A549 (cell line): Measurements from ENCODE around the gene PPP1R12B. TPM values are rescaled to one million over a fixed set of nuclear protein-coding genes. Genes with fewer than 3 reads are reported as not detected.

Experiments used
- ATAC-seq, 2 experiments: fragments of 200-7000 bp in 1 of 2; fragments of >200 bp in 1 of 2; cut with Nextera tagmentation in 1 of 2; cut with Tn5 transposase in 1 of 2; 3 replicates each; pipeline versions ENCODE4 v1.8.0 to v1.9.1; 2018 to 2020; ENCODE audit warnings: mild to moderate bottlenecking in 1 of 2, moderate library complexity in 1 of 2
- CTCF ChIA-PET: fragments of 300-600 bp; sonication (Branson Sonifier 250); formaldehyde crosslinking; extraction: SDS; loops from one replicate; lab custom pipeline; 2021; ENCODE audit warnings: antibody characterized with exemption, inconsistent platforms; lab: Yijun Ruan, JAX
- POLR2A ChIA-PET: fragments of 350-600 bp; formaldehyde crosslinking; extraction: SDS; loops from one replicate; lab custom pipeline; 2021; ENCODE audit warnings: antibody characterized with exemption, inconsistent platforms; lab: Yijun Ruan, JAX
- DNase-seq, 2 experiments: peaks; one replicate each; pipeline versions ENCODE4 v3.0.0 to v3.0.0-alpha.2; 2011 to 2016; ENCODE audit warnings: low read depth in 1 of 2, low spot score in 1 of 2
- FAIRE-seq: peaks from 2 replicates; lab custom pipeline; 2011; peaks lifted over from hg19 to GRCh38; lab: Jason Lieb, UNC
- H3K27ac ChIP-seq, 2 experiments: fragments of >200 bp; sonication (Bioruptor Twin); formaldehyde crosslinking; 3 replicates each; pipeline ENCODE4 v1.5.1; 2016 to 2017
- H3K4me1 ChIP-seq: fragments of >200 bp; sonication (Bioruptor Twin); formaldehyde crosslinking; 3 replicates; pipeline ENCODE4 v1.6.1; 2016
- H3K4me2 ChIP-seq: fragments of >200 bp; sonication (Bioruptor Twin); formaldehyde crosslinking; 3 replicates; pipeline ENCODE4 v1.6.1; 2016
- H3K4me3 ChIP-seq: fragments of >200 bp; sonication (Bioruptor Twin); formaldehyde crosslinking; 3 replicates; pipeline ENCODE4 v1.5.1; 2016
- H3K9me3 ChIP-seq: fragments of >200 bp; sonication (Bioruptor Twin); formaldehyde crosslinking; 3 replicates; pipeline ENCODE4 v1.6.1; 2016
- ATOH8 ChIP-seq: fragments of 250-450 bp; sonication (Bioruptor Pico); IDR thresholded peaks from 2 replicates; pipeline ENCODE4 v1.5.0; 2020; ENCODE audit warnings: low read depth, mild to moderate bottlenecking, moderate library complexity
- BHLHE40 ChIP-seq: IDR thresholded peaks from 2 replicates; pipeline ENCODE4 v1.6.1; 2012; ENCODE audit warnings: low read depth, low read length, inconsistent platforms
- CBX2 ChIP-seq: fragments of 200-600 bp; sonication (generic); IDR thresholded peaks from 2 replicates; pipeline ENCODE4 v1.6.1; 2016; ENCODE audit warnings: low read depth, mild to moderate bottlenecking, borderline replicate concordance
- CEBPB ChIP-seq, 2 experiments: fragments of >200 bp in 1 of 2; sonication (Bioruptor Twin) in 1 of 2; formaldehyde crosslinking in 1 of 2; IDR thresholded peaks; 2 replicates each; pipeline ENCODE4 v1.6.1; 2012 to 2016
- EHMT2 ChIP-seq: fragments of 200-600 bp; sonication (generic); IDR thresholded peaks from 2 replicates; pipeline ENCODE4 v1.6.1; 2016; ENCODE audit warnings: antibody characterized with exemption, low read depth, mild to moderate bottlenecking, moderate library complexity
- EP300 ChIP-seq, 2 experiments: fragments of >200 bp; sonication (Bioruptor Twin); formaldehyde crosslinking; IDR thresholded peaks; 2 replicates in 1 of 2; 3 replicates in 1 of 2; pipeline ENCODE4 v1.6.1; 2016 to 2017
- ESRRA ChIP-seq: fragments of 150-350 bp; IDR thresholded peaks from 2 replicates; pipeline ENCODE4 v1.6.1; 2014; ENCODE audit warnings: mild to moderate bottlenecking, low read length, borderline replicate concordance
- FOSB ChIP-seq: fragments of 250-450 bp; sonication (Bioruptor Pico); IDR thresholded peaks from 2 replicates; pipeline ENCODE4 v1.5.0; 2020; ENCODE audit warnings: mild to moderate bottlenecking, moderate library complexity
- GATA3 ChIP-seq: IDR thresholded peaks from 2 replicates; pipeline ENCODE4 v1.6.1; 2012; ENCODE audit warnings: borderline replicate concordance
- HES2 ChIP-seq: fragments of >200 bp; sonication (Bioruptor Twin); formaldehyde crosslinking; IDR thresholded peaks from 2 replicates; pipeline ENCODE4 v1.6.1; 2016
- HEYL ChIP-seq: fragments of 250-450 bp; sonication (Bioruptor Pico); IDR thresholded peaks from 2 replicates; pipeline ENCODE4 v1.8.0; 2021; ENCODE audit warnings: mild to moderate bottlenecking, moderate library complexity
- HOXB5 ChIP-seq: fragments of 250-450 bp; sonication (Bioruptor Pico); IDR thresholded peaks from 2 replicates; pipeline ENCODE4 v1.5.0; 2020; ENCODE audit warnings: mild to moderate bottlenecking, moderate library complexity
- JUN ChIP-seq, 2 experiments: fragments of >200 bp; sonication (Bioruptor Twin); formaldehyde crosslinking; IDR thresholded peaks; 2 replicates in 1 of 2; 3 replicates in 1 of 2; pipeline ENCODE4 v1.6.1; 2016 to 2017
- KDM1A ChIP-seq: fragments of 200-600 bp; sonication (generic); IDR thresholded peaks from 2 replicates; pipeline ENCODE4 v1.6.1; 2016; ENCODE audit warnings: low read depth, mild to moderate bottlenecking
- PBX3 ChIP-seq: IDR thresholded peaks from 2 replicates; pipeline ENCODE4 v1.6.1; 2012
- PHF8 ChIP-seq: fragments of 200-600 bp; sonication (generic); IDR thresholded peaks from 2 replicates; pipeline ENCODE4 v1.6.1; 2016; ENCODE audit warnings: low read depth, mild to moderate bottlenecking, antibody characterized with exemption, moderate library complexity, borderline replicate concordance
- RAD21 ChIP-seq, 2 experiments: fragments of >200 bp in 1 of 2; sonication (Bioruptor Twin) in 1 of 2; formaldehyde crosslinking in 1 of 2; IDR thresholded peaks in 1 of 2; conservative IDR thresholded peaks in 1 of 2; 2 replicates in 1 of 2; 3 replicates in 1 of 2; pipeline ENCODE4 v1.6.1; 2012 to 2018; ENCODE audit warnings: inconsistent platforms in 1 of 2
- RARB ChIP-seq: fragments of 250-450 bp; sonication (Bioruptor Pico); IDR thresholded peaks from 2 replicates; pipeline ENCODE4 v1.8.0; 2021; ENCODE audit warnings: mild to moderate bottlenecking, moderate library complexity
- REST ChIP-seq: fragments of 200-600 bp; sonication (generic); IDR thresholded peaks from 2 replicates; pipeline ENCODE4 v1.6.1; 2016; ENCODE audit warnings: antibody characterized with exemption, mild to moderate bottlenecking, moderate library complexity
- RNF2 ChIP-seq: fragments of 200-600 bp; sonication (generic); IDR thresholded peaks from 2 replicates; pipeline ENCODE4 v1.6.1; 2016; ENCODE audit warnings: low read depth, mild to moderate bottlenecking, antibody characterized with exemption, moderate library complexity, borderline replicate concordance
- SMC3 ChIP-seq: fragments of >200 bp; sonication (Bioruptor Twin); formaldehyde crosslinking; IDR thresholded peaks from 3 replicates; pipeline ENCODE4 v1.6.1; 2018; ENCODE audit warnings: inconsistent platforms
- SREBF2 ChIP-seq: fragments of 450-650 bp; IDR thresholded peaks from 2 replicates; pipeline ENCODE4 v1.6.1; 2014; ENCODE audit warnings: mild to moderate bottlenecking, moderate library complexity
- TFCP2L1 ChIP-seq: fragments of 250-450 bp; sonication (Bioruptor Pico); IDR thresholded peaks from 2 replicates; pipeline ENCODE4 v1.5.0; 2021; ENCODE audit warnings: mild to moderate bottlenecking
- USF2 ChIP-seq: fragments of 450-650 bp; IDR thresholded peaks from 2 replicates; pipeline ENCODE4 v1.6.1; 2014; ENCODE audit warnings: antibody characterized with exemption
- ZFP36 ChIP-seq: fragments of 450-650 bp; IDR thresholded peaks from 2 replicates; pipeline ENCODE4 v1.6.1; 2014; ENCODE audit warnings: borderline replicate concordance; ENCODE audit not compliant: partially characterized antibody
- WGBS: methylation state at CpG from one replicate; pipeline ENCODE4 v1.1.6; 2017; ENCODE audit errors: missing lambda C conversion rate; 5-methylcytosine and 5-hydroxymethylcytosine counted together
- polyA plus RNA-seq, 4 experiments: library from polyadenylated mRNA; depleted of rRNA in 3 of 4; stranded (reverse); fragments of >200 nt; fragmentation: RNase III in 1 of 4; extraction: RNeasy Plus Mini Kit Qiagen cat#74134 plus additional on column Dnase treatment in 1 of 4; gene quantifications; 2 replicates in 3 of 4; 3 replicates in 1 of 4; pipeline ENCODE4 v1.2.3, GENCODE V29; 2011 to 2017

Gene PPP1R12B
- polyA plus RNA-seq, 2 of the 4 experiments (the other 2 are of a cell fraction), result 3.3 to 12.1 TPM

- ATAC-seq (no peak), DNase-seq (no peak), FAIRE-seq (no peak)
- H3K27ac ChIP-seq, result no peak overlapping the region
- no peak overlapping the region for H3K4me3 ChIP-seq
- H3K4me2 ChIP-seq, result no peak overlapping the region
- no peaks in the 10 kb centered on the region for H3K4me1 ChIP-seq
- ChIA-PET POLR2A (no interaction called here), CTCF (interaction anchor here (1.0 to 1.4 kb wide), 2 partner anchors 16 to 36 kb away, joined by 4 read pairs; no protein-coding TSS in a partner anchor)
- TF ChIP-seq RNF2 (no peak), JUN (IDR thresholded peaks at IDR 0.05) (no peak), GATA3 (no peak), REST (no peak), EP300 (IDR thresholded peaks at IDR 0.05) (no peak), EHMT2 (no peak), HEYL (CRISPR knock-in tag) (no peak), BHLHE40 (no peak)
- H3K9me3 ChIP-seq, result no peaks in the 10 kb centered on the region
- WGBS, result 58% methylated on average over 1 of the region's 1 CpG
These were observed 215.3 kb downstream of the PPP1R12B start for GRCh38 chr1:202563818-202564217.

GRCh38 chr1:202564958-202565495 is 216.5 kb downstream of the PPP1R12B start:
- ATAC-seq, result no peak
- ChIA-PET POLR2A (no interaction called here), CTCF (interaction anchor here (1.0 to 1.4 kb wide), 3 partner anchors 15 to 35 kb away, joined by 3 to 4 read pairs (median 4); no protein-coding TSS in a partner anchor)
- Histone ChIP-seq H3K4me3 (no peak overlapping the region), H3K4me2 (no peak overlapping the region), H3K9me3 (no peaks in the 10 kb centered on the region), H3K4me1 (no peaks in the 10 kb centered on the region), H3K27ac (no peak overlapping the region)
- TF ChIP-seq HOXB5 (CRISPR knock-in tag) (no peak), HES2 (no peak), TFCP2L1 (no peak), CBX2 (no peak), CEBPB (IDR thresholded peaks at IDR 0.05) (no peak), KDM1A (no peak), ZFP36 (no peak), RAD21 (conservative IDR thresholded peaks at IDR 0.05 in 1 of 2, IDR thresholded peaks at IDR 0.05 in 1 of 2) (no peak), SREBF2 (no peak), FOSB (CRISPR knock-in tag) (no peak), USF2 (no peak), PBX3 (no peak), GATA3 (no peak), JUN (IDR thresholded peaks at IDR 0.05) (no peak), ATOH8 (no peak), RARB (CRISPR knock-in tag) (no peak), EP300 (IDR thresholded peaks at IDR 0.05) (no peak), SMC3 (no peak), ESRRA (no peak), PHF8 (no peak)
- 78% methylated on average over 2 of the region's 2 CpGs for WGBS
- no peak for FAIRE-seq
- DNase-seq, result no peak
